Midbrain (tissue), 1 donor: ENCODE results near the gene SNX11.
A peak's percentile ranks its signal among the peaks of the same experiment; 100 is the strongest.

Experiments used
- DNase-seq: peaks from one replicate; lab custom pipeline; 2025; lab: John Stamatoyannopoulos, UW

SNX11 gene

DNA sequence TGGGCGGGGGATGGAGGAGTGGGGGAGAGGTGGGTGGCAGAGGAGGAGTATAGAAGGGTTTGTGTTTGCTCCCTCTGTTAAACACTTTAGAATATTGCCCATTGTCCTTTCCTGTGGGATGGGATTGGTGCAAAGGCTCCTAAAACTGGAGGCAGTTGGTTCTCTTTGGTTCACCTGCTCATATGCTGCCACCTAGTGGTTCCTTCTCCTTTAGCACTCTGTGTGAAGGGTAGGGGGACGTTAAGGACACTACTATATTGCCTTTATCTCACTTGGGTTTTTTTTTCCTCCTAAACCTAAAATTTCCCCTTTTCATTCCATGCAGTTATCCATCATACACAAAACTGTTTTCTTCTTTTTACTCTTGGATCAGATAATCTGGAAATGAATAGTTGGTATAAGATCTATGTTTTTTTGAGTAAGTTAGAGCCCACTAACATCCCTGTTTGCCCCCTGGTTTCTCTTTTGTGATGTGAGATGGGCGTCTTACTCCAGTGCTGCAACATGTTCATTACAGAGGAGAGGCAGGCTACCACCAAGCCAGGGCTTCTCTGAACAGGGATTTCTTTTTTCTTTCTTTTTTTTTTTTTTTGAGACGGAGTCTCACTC is 23.8 kb downstream of the SNX11 start:
- peak; percentile 83 for DNase-seq

DNA sequence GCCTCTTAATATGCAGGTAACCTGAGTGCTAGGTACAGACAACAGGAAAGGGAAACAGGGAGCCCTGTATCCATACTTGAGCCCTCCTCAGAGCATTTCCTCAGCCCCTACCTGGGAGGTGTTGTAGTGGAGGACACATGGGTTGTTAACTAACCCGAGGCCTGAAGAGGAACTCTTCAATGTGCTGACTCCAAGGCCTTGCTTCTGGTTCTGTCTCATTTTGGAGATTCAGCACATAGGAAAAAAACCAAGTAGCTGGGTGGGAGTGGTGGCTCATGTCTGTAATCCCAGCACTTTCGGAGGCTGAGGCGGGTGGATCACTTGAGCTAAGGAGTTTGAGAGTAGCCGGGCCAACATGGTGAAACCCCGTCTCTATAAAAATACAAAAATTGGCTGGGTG is 24.8 kb downstream of the SNX11 start:
- no peak for DNase-seq

- DNase-seq: no peak
Measured at GRCh38 chr17:48134912-48135480, 27.4 kb downstream of the SNX11 start.

DNA sequence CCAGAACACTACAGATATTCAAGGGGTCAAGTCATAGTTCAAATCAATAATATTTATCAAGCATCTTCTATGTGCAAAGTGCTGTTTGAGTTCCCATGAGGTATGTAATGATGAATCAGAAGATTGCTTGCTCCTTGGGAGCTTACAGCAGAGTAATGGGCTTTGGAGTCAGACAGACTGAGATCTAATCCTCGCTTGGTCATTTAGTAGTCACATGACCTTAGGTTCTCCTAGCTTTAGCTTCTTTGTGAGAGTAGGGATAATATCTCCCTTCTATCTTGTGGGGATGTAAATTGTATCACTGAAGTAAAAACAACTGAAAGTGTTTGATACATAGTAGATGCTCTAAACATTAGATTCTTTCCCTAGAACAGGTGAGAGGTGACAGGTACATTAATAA is 30.1 kb downstream of the SNX11 start:
- no peak for DNase-seq

GRCh38 chr17:48139944-48140343 is 32.4 kb downstream of the SNX11 start:
- DNase-seq: no peak

- no peak for DNase-seq
Measured at GRCh38 chr17:48143629-48144028, 36.1 kb downstream of the SNX11 start.

DNA sequence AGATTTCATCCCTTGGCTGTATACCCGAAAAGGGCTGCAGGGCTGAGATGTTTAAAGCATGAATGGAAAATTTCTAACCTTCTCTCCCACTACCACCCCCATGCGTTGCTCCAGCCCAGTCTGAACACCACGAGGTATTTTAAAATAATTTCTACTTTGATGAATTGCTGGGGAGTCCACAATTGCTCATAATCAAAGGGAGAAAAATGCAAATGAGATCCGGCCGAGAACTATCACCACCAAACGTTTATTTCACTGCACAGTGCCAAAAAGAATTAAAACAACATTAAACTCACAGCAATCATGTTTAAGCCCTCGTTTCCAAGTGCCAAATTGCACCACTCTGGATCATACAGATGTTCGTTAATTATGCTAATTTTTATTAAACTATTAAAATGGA is 36.7 kb downstream of the SNX11 start:
- no peak for DNase-seq

DNA sequence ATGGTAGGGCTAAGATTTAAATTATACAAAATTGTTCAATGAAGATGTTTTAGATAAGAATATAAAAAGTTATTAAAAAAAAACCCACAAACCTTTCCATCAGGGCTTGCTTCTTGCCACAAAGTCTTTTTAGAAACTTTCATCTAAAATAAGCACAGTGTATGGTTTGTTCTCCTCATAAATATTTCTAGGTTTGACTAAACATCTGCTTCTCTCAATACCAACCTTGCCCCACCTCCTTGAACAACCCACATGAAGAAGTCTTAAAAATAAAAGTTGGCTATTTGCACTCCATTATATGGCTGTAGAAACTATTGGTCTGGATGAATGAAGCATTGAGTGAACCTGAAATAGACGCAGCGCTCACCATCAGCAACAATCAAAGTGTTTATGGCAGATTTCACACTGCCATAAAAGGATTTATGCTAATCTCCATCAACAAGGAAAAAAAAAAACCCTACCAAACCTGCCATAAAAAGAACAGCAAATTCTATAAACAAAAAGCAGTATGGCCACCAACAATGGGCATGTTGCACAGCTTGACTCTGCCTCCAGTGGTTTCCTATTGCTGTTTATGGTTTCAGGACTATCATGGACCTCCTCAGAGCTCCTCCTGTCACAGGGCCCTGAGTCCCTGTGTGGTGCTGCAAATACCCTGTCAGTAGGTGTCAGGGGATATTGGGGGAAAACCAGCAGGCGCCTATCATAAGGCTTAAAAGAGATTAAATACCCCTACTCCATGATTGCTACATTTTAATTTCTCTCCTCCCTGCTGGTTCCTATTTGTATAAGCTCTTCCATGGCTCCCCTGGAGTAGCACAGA is 37.6 kb downstream of the SNX11 start:
- DNase-seq: no peak

GRCh38 chr17:48148029-48148770 is 40.6 kb downstream of the SNX11 start:
- DNase-seq: no peak

- DNase-seq: no peak
Measured at GRCh38 chr17:48148854-48149786, 41.6 kb downstream of the SNX11 start.

DNA sequence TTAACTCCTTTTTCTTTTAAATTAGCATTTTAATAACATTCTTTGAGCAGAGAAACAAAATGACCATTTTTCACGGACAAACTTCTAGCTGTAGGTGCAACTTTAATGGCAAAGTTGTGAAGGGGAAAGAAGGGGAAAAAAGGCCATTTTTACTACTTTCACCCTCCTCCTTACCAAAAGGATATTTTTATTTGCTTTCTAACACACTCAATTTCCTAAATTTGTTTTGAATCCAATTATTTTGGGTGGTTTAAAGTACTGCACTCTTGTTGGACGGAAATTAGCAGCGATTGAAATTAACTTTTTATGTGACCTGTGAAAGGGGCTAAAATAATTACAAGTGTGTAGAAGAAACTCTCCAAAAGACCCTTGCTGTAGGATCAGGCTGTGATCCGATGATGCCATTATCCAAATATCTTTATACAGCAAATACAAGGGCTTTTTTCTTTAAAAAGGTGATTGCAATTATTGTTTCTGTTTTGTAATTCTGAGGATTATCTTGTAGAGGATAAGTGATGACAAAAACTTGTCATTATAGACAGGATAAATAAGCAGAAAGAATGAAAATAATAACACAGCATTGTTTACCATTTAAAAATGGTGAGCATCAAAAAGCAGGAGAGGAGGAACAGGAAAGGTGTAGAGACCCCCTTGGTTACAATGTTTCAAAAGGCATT is 42.4 kb downstream of the SNX11 start:
- no peak for DNase-seq

DNA sequence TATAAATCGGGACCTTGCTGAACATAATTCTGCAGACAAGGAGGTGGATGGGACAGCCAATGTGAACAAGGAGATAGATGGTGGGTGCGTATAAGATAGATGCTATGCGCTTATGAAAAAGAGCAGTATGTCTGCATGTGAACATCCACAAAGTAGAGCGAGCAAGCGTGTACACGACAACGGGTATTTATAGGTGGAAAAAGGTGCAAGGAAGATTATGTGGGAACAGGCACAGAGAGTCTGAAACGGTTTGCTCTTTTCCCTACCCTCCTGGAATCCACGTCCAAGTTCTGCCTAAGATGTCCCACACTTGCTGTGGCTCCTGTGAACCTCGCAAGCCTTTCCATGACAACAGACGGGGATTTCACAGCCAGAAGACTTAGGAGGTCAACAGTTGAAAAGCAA is 43.0 kb downstream of the SNX11 start:
- DNase-seq: no peak

DNA sequence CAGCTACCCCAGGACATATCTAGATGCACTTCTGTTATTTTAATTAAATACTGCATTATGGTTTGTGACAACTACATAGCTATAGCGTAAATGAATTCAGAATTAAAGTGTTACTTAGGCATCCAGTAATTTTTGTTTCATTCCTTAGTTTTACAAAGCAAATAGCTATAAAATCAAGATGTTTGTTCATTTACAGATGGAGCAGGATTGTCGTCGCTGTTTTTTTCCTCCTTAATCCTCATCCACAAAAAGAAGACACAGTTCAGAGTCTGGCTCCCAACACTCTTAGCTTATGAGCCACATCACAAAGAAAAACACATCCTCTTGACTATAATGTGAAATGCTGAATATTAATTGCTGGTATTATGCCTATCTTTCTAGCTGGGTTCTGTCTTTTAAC is 43.7 kb downstream of the SNX11 start:
- no peak for DNase-seq

DNA sequence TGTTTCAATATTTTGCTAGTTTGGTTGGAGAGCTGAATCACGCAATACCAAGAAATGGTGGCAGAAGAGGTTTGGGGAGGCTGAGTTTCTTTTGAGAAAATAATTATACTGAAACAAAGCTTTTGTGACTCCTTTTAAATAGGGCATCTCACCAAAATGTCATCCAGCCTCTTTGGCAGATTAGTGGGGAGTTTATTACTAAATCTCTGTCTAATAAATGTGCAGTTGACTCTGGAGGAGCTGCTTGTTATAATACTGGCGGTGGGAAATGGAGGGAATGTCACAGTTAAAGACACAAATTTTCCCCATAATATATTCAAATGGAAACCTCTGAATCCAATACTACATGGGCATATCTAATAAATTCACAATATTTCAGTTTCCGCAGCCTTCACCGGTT is 44.7 kb downstream of the SNX11 start:
- DNase-seq: no peak

- DNase-seq: no peak
Measured at GRCh38 chr17:48153691-48154358, 46.3 kb downstream of the SNX11 start.

- no peak for DNase-seq
Measured at GRCh38 chr17:48155889-48156611, 48.5 kb downstream of the SNX11 start.

- no peak for DNase-seq
Measured at GRCh38 chr17:48159232-48159631, 51.7 kb downstream of the SNX11 start.

GRCh38 chr17:48160177-48161081 is 52.9 kb downstream of the SNX11 start:
- DNase-seq: no peak
